ENCODE results near the gene TMC4. TPM values are rescaled to one million over a fixed set of nuclear protein-coding genes. Genes with fewer than 3 reads are reported as not detected.

Gene TMC4
- total and polyA plus RNA-seq, 2 donors (not counting 1 experiment from before 2014, with no cell fraction given) = not detected

DNA sequence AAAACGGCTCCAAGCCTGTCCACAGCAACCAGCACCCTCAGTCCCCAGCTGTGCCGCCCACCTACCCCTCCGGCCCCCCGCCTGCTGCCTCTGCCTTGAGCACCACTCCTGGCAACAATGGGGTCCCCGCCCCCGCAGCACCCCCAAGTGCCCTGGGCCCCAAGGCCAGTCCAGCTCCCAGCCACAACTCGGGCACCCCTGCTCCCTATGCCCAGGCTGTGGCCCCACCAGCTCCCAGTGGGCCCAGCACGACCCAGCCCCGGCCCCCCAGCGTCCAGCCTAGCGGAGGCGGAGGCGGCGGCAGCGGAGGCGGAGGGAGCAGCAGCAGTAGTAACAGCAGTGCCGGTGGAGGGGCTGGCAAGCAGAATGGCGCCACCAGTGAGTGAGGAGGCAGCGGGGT is 24.8 kb downstream of the TMC4 start:
- H3K79me2 ChIP-seq (ENCODE audit: control insufficient read depth, insufficient read depth, low read length) = peaks cover 18% of the 10 kb centered on the region
- intact Hi-C loops (cut with micrococcal nuclease) = no loop called here
- H3K9me3 ChIP-seq (ENCODE audit: control extremely low read depth in 1 of 3, control insufficient read depth in 2 of 3, insufficient read depth in 1 of 3, low read length in 2 of 3) = no peaks in the 10 kb centered on the region
- WGBS (ENCODE audit: insufficient coverage) = 97% methylated on average over 17 of the region's 19 CpGs
- H4K20me1 ChIP-seq (ENCODE audit: control insufficient read depth, insufficient read depth, low read length, poor library complexity, severe bottlenecking) = peaks cover 74% of the 10 kb centered on the region
- H3K36me3 ChIP-seq (replicated peaks in 1 of 2; ENCODE audit: control extremely low read depth in 1 of 2, control insufficient read depth in 1 of 2, extremely low read depth in 1 of 2, insufficient read depth in 2 of 2, low read length in 1 of 2) = peaks cover 0 to 86% of the 10 kb centered on the region in 2 experiments
- Mint-ChIP-seq H3K4me1 (no peaks in the 10 kb centered on the region), H3K9me3 (ENCODE audit: insufficient read depth) (no peaks in the 10 kb centered on the region), H3K27ac (no peak overlapping the region), H3K4me3 (no peak overlapping the region), H3K27me3 (no peaks in the 10 kb centered on the region)
- ChIA-PET CTCF (no interaction called here), POLR2A (interaction anchor here (0.6 kb wide), 1 partner anchor 10 kb away, joined by 3 read pairs; no protein-coding TSS in a partner anchor)
- H3K4me2 ChIP-seq (replicated peaks; ENCODE audit: low read depth, low read length, poor library complexity, severe bottlenecking) = no peak overlapping the region
- no peak overlapping the region for H2AFZ ChIP-seq (ENCODE audit: insufficient read depth, low read depth, low read length, poor library complexity, severe bottlenecking)
- DNase-seq (no peak), ATAC-seq (ENCODE audit: low read depth) (no peak)
- H3K4me1 ChIP-seq (ENCODE audit: control insufficient read depth in 2 of 2, insufficient read depth in 2 of 2, low read length in 2 of 2) = no peaks in the 10 kb centered on the region
- no peak overlapping the region for H3K4me3 ChIP-seq (ENCODE audit: control extremely low read depth in 1 of 5, extremely low read depth in 1 of 5, insufficient read depth in 1 of 5, low read depth in 2 of 5, low read length in 4 of 5)
- H3K9ac ChIP-seq (ENCODE audit: low read length) = no peak overlapping the region
- H3K27me3 ChIP-seq (replicated peaks in 1 of 4; ENCODE audit: control extremely low read depth in 1 of 4, control insufficient read depth in 3 of 4, insufficient read depth in 4 of 4, low read length in 3 of 4) = no peaks in the 10 kb centered on the region
- H3K27ac ChIP-seq (ENCODE audit: low read length in 2 of 2) = no peak overlapping the region
- TF ChIP-seq EZH2 (IDR thresholded peaks at IDR 0.05; ENCODE audit: borderline replicate concordance, insufficient read depth, low read depth, low read length, poor library complexity, severe bottlenecking) = no peak
- TF ChIP-seq, protein P1, sequence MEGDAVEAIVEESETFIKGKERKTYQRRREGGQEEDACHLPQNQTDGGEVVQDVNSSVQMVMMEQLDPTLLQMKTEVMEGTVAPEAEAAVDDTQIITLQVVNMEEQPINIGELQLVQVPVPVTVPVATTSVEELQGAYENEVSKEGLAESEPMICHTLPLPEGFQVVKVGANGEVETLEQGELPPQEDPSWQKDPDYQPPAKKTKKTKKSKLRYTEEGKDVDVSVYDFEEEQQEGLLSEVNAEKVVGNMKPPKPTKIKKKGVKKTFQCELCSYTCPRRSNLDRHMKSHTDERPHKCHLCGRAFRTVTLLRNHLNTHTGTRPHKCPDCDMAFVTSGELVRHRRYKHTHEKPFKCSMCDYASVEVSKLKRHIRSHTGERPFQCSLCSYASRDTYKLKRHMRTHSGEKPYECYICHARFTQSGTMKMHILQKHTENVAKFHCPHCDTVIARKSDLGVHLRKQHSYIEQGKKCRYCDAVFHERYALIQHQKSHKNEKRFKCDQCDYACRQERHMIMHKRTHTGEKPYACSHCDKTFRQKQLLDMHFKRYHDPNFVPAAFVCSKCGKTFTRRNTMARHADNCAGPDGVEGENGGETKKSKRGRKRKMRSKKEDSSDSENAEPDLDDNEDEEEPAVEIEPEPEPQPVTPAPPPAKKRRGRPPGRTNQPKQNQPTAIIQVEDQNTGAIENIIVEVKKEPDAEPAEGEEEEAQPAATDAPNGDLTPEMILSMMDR (IDR thresholded peaks at IDR 0.05) = no peak

DNA sequence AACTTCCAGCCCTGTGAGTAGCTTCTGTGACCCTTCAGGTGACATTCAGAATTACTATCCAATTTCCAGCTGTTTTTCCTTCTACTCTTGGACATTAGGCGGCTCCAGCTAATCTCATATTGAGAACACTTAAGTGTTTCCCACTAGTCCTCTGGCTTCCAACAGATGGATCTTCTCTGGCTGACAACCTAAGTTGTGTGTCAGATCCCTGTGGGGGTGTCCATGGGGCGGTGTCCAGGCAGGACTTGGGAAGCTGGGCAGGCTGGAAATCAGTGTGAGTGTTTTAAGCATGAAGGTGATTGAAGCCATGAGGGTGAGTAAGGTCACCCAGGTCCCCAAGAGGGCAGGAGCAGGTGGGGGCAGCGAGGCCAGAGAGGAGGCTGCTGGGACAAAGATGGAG is 25.3 kb downstream of the TMC4 start:
- 100% methylated on average over 3 of the region's 3 CpGs for WGBS (ENCODE audit: insufficient coverage)
- Mint-ChIP-seq H3K27me3 (no peaks in the 10 kb centered on the region), H3K4me3 (no peak overlapping the region), H3K9me3 (ENCODE audit: insufficient read depth) (no peaks in the 10 kb centered on the region), H3K27ac (no peak overlapping the region), H3K4me1 (no peaks in the 10 kb centered on the region)
- CTCF ChIA-PET = no interaction called here
- Histone ChIP-seq H4K20me1 (ENCODE audit: control insufficient read depth, insufficient read depth, low read length, poor library complexity, severe bottlenecking) (peaks cover 74% of the 10 kb centered on the region), H3K4me3 (ENCODE audit: control extremely low read depth in 1 of 5, extremely low read depth in 1 of 5, insufficient read depth in 1 of 5, low read depth in 2 of 5, low read length in 4 of 5) (no peak overlapping the region), H3K27ac (ENCODE audit: low read length in 2 of 2) (no peak overlapping the region), H3K27me3 (replicated peaks in 1 of 4; ENCODE audit: control extremely low read depth in 1 of 4, control insufficient read depth in 3 of 4, insufficient read depth in 4 of 4, low read length in 3 of 4) (no peaks in the 10 kb centered on the region), H3K9me3 (ENCODE audit: control extremely low read depth in 1 of 3, control insufficient read depth in 2 of 3, insufficient read depth in 1 of 3, low read length in 2 of 3) (no peaks in the 10 kb centered on the region), H3K4me2 (replicated peaks; ENCODE audit: low read depth, low read length, poor library complexity, severe bottlenecking) (no peak overlapping the region), H2AFZ (ENCODE audit: insufficient read depth, low read depth, low read length, poor library complexity, severe bottlenecking) (no peak overlapping the region), H3K4me1 (ENCODE audit: control insufficient read depth in 2 of 2, insufficient read depth in 2 of 2, low read length in 2 of 2) (no peaks in the 10 kb centered on the region), H3K79me2 (ENCODE audit: control insufficient read depth, insufficient read depth, low read length) (peaks cover 22% of the 10 kb centered on the region), H3K36me3 (replicated peaks in 1 of 2; ENCODE audit: control extremely low read depth in 1 of 2, control insufficient read depth in 1 of 2, extremely low read depth in 1 of 2, insufficient read depth in 2 of 2, low read length in 1 of 2) (peaks cover 0 to 89% of the 10 kb centered on the region in 2 experiments), H3K9ac (ENCODE audit: low read length) (no peak overlapping the region)
- POLR2A ChIA-PET = no interaction called here
- TF ChIP-seq, protein P1 (IDR thresholded peaks at IDR 0.05) = no peak
- no peak for TF ChIP-seq EZH2 (IDR thresholded peaks at IDR 0.05; ENCODE audit: borderline replicate concordance, insufficient read depth, low read depth, low read length, poor library complexity, severe bottlenecking)
- ATAC-seq (ENCODE audit: low read depth) = no peak
- intact Hi-C loops (cut with micrococcal nuclease) = no loop called here
- no peak for DNase-seq

Measured in B cell (primary cell).